AG04450 (cell line): Measurements from ENCODE around the gene KHSRP. TPM values are rescaled to one million over a fixed set of nuclear protein-coding genes. Genes with fewer than 3 reads are reported as not detected.

ENCODE experiments used
- CTCF ChIA-PET: fragments of 300-600, 350-600 bp; formaldehyde crosslinking; extraction: SDS; loops from one replicate; lab custom pipeline; 2022; ENCODE audit warnings: antibody characterized with exemption, inconsistent platforms; lab: Charles Lee
- POLR2A ChIA-PET: fragments of 350-600 bp; formaldehyde crosslinking; extraction: SDS; loops from one replicate; lab custom pipeline; 2021; ENCODE audit warnings: antibody characterized with exemption, inconsistent platforms; lab: Yijun Ruan, JAX
- DNase-seq: peaks from one replicate; pipeline ENCODE4 v3.0.0-alpha.2; 2011; ENCODE audit warnings: low read depth, low spot score
- H3K27ac ChIP-seq: one replicate; pipeline ENCODE4 v1.5.1; 2012; ENCODE audit warnings: low read depth, low read length, control low read depth
- H3K27me3 ChIP-seq: one replicate; pipeline ENCODE4 v1.6.0; 2012; ENCODE audit warnings: low read length; ENCODE audit not compliant: control insufficient read depth, insufficient read depth
- H3K4me3 ChIP-seq: 2 replicates; pipeline ENCODE4 v1.5.1; 2011; ENCODE audit warnings: mild to moderate bottlenecking, low read depth, low read length, control low read depth
- H3K9me3 ChIP-seq: 2 replicates; pipeline ENCODE4 v1.5.1; 2012; ENCODE audit warnings: low read length; ENCODE audit not compliant: control insufficient read depth, insufficient read depth
- polyA plus RNA-seq: library from polyadenylated mRNA; depleted of rRNA; stranded (reverse); fragments of >200 nt; gene quantifications from 2 replicates; pipeline ENCODE4 v1.2.3, GENCODE V29; 2011
- TF ChIP-seq, protein P1 (sequence below): IDR thresholded peaks from 2 replicates; pipeline ENCODE4 v1.5.1; 2011; ENCODE audit warnings: low read depth, low read length, control low read depth, inconsistent platforms

Gene KHSRP
- polyA plus RNA-seq, 1 experiment, result 57.0 TPM

DNA sequence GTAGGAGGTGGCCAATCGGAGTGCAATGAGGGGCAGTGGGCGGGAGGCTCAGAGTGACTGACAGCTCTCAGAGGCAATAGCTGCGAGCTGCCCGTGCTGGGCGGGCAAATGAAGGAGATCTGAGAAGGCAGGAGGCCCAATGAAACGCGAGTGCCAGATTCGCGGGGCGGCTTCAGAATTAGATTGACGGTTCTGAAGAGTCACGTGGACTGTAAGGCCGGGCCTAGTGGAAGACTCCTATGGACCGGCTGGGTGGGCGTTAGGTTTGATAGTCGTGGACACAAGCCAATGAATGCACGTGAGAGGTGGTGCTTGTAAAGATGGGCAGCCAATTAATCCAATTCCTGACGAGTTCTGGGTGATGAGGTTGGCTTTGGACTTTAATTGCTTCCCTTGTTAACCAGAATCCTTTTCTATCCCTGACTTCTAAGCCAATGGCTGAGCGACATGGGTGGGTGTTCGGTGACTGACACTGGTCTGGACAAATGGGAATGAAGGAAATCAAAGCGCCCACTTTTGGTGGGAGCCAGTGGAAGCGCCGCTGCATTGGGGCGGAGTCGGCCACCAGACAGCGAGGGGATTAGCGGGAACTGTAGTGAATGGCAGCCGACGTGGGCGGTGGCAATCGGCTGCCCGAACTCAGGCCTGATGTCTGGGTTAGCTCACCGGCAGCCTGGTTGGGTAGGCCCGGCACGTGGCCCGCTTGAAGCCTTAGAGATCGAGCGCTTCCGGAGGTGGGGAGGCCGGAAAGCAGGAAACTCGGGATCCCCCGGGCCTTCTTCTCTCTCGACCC is 524 bp upstream of the KHSRP start:
- no peak overlapping the region for H3K4me3 ChIP-seq

DNA sequence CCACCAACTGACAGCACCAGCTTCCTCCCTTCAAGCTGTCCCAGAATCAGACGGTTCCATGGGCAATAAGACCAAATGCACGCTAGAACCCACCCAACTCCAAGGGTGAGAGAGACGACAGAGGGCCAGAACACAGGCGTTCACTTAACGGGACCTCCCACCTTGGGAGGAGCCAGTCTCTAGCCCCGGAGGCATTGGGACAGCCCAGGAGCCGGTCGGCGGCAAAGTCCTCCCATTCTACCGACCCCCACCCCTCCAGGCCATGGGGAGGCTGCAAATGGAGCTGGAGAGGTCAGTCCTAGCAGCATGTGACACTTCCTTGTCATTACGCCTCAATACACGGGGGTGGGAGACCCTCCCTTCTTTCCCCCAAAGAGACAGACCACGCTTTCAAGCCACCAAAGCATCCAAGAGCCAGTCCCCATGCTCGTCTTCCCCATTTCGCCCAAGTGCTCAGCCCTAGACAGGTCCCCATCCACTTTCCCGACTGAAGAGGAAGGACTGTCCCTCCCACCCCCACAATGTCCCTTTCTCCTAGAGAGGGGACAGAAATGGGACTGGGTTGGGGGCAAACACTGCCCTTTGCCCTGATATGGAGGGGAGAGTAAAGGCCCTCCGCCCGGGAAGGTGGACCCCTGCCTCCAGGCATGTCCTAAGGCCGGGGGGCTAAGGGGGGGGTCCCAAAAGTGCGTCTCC is 964 bp downstream of the KHSRP start:
- Histone ChIP-seq H3K9me3 (peaks cover 11% of the 10 kb centered on the region), H3K27ac (peak overlapping the region; percentile 47), H3K27me3 (no peaks in the 10 kb centered on the region), H3K4me3 (peak overlapping the region; percentile 96)
- ChIA-PET CTCF (interaction anchor here (0.6 kb wide), 1 partner anchor 159 kb away, joined by 3 read pairs; no protein-coding TSS in a partner anchor), POLR2A (interaction anchor here (0.6 kb wide), 1 partner anchor 787 kb away, joined by 3 read pairs; no protein-coding TSS in a partner anchor)
- DNase-seq, result no peak
- TF ChIP-seq, protein P1, sequence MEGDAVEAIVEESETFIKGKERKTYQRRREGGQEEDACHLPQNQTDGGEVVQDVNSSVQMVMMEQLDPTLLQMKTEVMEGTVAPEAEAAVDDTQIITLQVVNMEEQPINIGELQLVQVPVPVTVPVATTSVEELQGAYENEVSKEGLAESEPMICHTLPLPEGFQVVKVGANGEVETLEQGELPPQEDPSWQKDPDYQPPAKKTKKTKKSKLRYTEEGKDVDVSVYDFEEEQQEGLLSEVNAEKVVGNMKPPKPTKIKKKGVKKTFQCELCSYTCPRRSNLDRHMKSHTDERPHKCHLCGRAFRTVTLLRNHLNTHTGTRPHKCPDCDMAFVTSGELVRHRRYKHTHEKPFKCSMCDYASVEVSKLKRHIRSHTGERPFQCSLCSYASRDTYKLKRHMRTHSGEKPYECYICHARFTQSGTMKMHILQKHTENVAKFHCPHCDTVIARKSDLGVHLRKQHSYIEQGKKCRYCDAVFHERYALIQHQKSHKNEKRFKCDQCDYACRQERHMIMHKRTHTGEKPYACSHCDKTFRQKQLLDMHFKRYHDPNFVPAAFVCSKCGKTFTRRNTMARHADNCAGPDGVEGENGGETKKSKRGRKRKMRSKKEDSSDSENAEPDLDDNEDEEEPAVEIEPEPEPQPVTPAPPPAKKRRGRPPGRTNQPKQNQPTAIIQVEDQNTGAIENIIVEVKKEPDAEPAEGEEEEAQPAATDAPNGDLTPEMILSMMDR, result no peak

More for the DNA sequence above, 524 bp upstream of the KHSRP start:
- Histone ChIP-seq H3K27ac (peak overlapping the region; percentile 90), H3K9me3 (peaks cover 11% of the 10 kb centered on the region), H3K27me3 (peaks cover 3% of the 10 kb centered on the region)
- TF ChIP-seq, protein P1, result no peak
- ChIA-PET CTCF (no interaction called here), POLR2A (interaction anchor here (0.6 to 1.7 kb wide), 7 partner anchors 13 to 1999 kb away, joined by 3 to 15 read pairs (median 5); partner anchors contain the start of genes ALKBH7 and GTF2F1)
- peak; percentile 100 for DNase-seq

DNA sequence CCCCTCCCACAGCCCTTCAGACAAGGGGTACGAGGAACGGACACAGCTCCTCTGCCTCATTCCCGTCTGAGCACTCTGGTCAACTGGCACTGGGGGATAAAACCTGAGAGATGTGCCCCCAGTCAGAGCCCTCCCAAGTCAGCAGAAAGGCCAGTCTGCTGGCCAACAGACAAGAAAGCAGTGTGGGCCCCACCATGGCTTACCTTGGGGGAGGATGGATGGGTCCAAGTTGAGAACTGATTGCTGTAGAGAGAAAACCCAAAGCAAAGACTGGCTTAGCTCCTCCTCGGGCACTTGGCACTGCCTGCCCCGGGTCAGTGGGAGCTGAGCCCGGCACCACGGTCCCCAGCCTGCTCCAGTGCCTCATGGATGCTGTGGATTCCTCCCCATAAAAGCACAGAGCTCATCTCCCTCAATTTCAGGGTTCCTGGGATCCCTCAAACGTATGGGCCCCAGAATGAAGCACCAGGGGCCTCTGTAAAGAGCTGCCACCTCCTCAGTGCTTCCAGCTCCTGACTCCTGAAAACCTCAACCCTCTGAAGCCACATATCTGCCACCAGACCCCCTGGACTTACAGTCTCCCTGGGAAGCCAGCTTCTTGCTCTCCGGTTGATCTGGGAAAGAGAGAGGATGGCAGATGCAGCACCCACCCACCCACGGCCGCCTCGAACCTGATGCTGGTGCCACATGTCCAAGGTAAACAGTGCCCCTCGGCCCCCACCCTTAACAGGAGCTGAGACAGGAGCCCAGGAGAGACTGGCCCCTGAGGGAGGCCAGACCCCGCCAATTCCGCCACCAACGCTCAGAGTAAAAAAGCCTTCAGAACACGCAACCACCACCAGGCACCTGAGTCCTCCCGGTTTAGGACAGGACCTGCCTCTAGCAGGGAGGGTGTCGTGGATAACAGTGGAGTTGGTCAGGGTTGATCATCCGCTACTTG is 3.3 kb downstream of the KHSRP start:
- H3K4me3 ChIP-seq, result no peak overlapping the region
- CTCF ChIA-PET, result no interaction called here
- no peak for DNase-seq
- POLR2A ChIA-PET, result no interaction called here
- H3K9me3 ChIP-seq, result peaks cover 11% of the 10 kb centered on the region
- H3K27me3 ChIP-seq, result no peaks in the 10 kb centered on the region
- H3K27ac ChIP-seq, result peak overlapping the region; percentile 21
- TF ChIP-seq, protein P1, result no peak

DNA sequence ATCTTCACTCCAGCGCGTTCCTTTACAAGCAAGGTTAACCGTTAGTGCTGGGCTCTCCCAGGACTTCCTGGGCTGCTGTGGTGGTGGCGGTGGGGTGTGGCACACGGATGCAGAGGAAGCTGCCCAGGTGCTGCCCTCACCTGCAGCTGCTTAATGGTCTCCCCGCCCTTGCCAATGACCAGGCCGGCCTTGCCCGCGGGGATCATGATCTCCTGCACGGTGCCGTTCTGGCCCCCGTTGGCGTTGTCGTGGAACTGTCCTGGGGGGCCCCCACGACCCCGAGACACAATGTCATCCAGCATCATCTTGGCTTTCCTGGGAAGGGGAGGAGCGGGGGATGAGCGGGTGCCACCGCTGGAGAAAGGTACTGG is 6.1 kb downstream of the KHSRP start:
- TF ChIP-seq, protein P1, result no peak
- POLR2A ChIA-PET, result no interaction called here
- DNase-seq, result no peak
- Histone ChIP-seq H3K27ac (no peak overlapping the region), H3K9me3 (no peaks in the 10 kb centered on the region; the same call in 1 of the 2 replicates), H3K4me3 (no peak overlapping the region), H3K27me3 (no peaks in the 10 kb centered on the region)
- CTCF ChIA-PET, result no interaction called here
